ENCODE measurements around the gene PEX5. TPM values are rescaled to one million over a fixed set of nuclear protein-coding genes. Genes with fewer than 3 reads are reported as not detected.
A peak's percentile ranks its signal among the peaks of the same experiment; 100 is the strongest.

PEX5 gene
- total and polyA plus RNA-seq, 8 donors = 34.1 to 59.4 (median 50.3) TPM

DNA sequence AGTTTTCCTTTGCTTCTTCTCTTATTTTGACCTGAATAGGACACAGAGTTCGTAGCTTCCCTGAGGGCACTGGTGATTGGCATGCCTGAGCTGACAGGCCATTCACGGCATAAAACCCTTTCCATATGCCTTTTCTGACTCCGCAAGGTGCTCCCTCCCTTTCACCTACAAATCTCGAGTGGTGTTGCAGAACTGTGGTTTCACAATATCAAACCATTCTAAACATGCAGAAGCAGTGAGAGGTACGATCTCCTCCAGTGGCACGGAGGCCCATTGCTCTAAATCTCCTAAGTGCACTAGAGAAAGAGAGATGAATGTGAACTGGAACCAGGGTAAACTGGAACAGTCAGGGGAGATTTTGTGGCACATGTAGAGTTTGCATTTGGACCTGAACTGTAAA lies 35.4 kb upstream of the PEX5 start:
- TF ChIP-seq, protein P1, sequence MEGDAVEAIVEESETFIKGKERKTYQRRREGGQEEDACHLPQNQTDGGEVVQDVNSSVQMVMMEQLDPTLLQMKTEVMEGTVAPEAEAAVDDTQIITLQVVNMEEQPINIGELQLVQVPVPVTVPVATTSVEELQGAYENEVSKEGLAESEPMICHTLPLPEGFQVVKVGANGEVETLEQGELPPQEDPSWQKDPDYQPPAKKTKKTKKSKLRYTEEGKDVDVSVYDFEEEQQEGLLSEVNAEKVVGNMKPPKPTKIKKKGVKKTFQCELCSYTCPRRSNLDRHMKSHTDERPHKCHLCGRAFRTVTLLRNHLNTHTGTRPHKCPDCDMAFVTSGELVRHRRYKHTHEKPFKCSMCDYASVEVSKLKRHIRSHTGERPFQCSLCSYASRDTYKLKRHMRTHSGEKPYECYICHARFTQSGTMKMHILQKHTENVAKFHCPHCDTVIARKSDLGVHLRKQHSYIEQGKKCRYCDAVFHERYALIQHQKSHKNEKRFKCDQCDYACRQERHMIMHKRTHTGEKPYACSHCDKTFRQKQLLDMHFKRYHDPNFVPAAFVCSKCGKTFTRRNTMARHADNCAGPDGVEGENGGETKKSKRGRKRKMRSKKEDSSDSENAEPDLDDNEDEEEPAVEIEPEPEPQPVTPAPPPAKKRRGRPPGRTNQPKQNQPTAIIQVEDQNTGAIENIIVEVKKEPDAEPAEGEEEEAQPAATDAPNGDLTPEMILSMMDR (IDR thresholded peaks at IDR 0.05) = no peak
- Histone ChIP-seq H3K4me3 (no peak overlapping the region), H3K9me3 (no peaks in the 10 kb centered on the region), H3K4me1 (peaks cover 0 to 9% of the 10 kb centered on the region in 2 donors), H3K27ac (peak overlapping the region; percentile 33), H3K27me3 (no peaks in the 10 kb centered on the region), H3K36me3 (peaks cover 0 to 53% of the 10 kb centered on the region in 2 donors)
- DNase-seq = peak in 1 of 4 donors; percentile 56
- peak; percentile 47 for ATAC-seq
- intact Hi-C loops (cut with DNase I) = no loop called here

DNA sequence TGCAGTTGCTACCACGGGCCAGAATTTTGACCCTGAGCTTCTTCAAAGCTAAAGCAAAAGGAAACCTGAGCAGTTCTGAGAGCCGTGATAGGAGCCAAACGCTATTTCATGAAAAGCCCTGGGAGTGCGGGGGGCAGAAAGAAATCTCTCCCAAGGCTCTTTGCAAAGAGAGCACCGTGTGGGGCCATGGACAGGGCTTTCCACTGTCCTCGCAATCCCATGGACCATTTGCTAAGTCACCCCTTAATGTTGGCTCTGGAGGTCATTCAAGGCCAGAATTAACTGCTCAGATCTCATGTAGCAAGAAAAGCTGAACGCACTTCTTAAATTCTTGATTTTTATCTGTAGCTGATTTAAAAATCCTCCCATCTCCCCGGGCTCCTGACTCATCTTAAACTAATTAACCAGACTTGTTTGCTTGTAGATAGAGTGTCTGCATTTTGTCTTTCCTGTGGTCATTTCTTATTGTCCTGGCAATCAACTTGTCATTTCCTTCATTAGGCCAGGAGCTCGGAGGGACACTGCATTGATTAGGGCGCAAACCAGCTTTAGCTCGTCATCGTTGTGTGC lies 34.5 kb upstream of the PEX5 start:
- Histone ChIP-seq H3K4me3 (no peak overlapping the region), H3K27me3 (no peaks in the 10 kb centered on the region), H3K36me3 (peaks cover 0 to 46% of the 10 kb centered on the region in 2 donors), H3K27ac (peak overlapping the region; percentile 1 to 26), H3K9me3 (no peaks in the 10 kb centered on the region), H3K4me1 (peaks cover 0 to 9% of the 10 kb centered on the region in 2 donors)
- intact Hi-C loops (cut with DNase I) = no loop called here
- no peak for ATAC-seq
- TF ChIP-seq, protein P1 (IDR thresholded peaks at IDR 0.05) = no peak
- no peak for DNase-seq

DNA sequence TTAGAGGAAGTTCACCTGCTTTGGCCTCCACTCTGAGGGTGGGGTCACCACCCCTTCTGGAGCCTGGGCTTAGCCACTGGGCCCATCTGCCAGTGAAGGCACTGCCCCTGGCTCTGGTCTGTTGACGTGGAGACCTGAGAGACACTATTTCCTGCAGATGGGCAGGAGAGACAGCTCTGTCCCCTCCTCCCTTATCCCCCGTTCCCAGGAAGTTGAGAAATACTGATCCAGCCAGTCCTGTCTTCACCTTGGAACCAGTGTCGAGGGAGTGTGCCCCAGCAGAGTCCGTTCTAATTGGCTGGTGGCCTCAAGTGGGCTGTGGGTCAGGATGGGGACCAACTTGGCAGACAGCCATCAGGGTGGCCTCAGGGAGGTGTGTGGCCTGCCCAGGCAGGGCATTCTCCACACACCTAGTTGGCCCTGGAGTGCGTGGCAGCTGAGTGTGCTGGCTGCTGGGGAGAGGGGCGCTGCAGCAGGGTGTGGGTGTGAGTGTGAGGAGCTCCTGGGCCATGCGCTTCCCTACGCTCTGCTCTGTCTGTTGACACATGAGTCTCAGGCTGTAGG lies 33.9 kb upstream of the PEX5 start:
- Histone ChIP-seq H3K36me3 (peaks cover 0 to 40% of the 10 kb centered on the region in 2 donors), H3K4me1 (peaks cover 0 to 7% of the 10 kb centered on the region in 2 donors), H3K27ac (peak overlapping the region; percentile 1 to 33), H3K27me3 (no peaks in the 10 kb centered on the region), H3K9me3 (no peaks in the 10 kb centered on the region), H3K4me3 (peak overlapping the region in 1 of 2 donors; percentile 33)
- intact Hi-C loops (cut with DNase I) = no loop called here
- peak; percentile 85 for ATAC-seq
- DNase-seq = peak; percentile 36 to 87 (median 78)
- TF ChIP-seq, protein P1 (IDR thresholded peaks at IDR 0.05) = no peak

DNA sequence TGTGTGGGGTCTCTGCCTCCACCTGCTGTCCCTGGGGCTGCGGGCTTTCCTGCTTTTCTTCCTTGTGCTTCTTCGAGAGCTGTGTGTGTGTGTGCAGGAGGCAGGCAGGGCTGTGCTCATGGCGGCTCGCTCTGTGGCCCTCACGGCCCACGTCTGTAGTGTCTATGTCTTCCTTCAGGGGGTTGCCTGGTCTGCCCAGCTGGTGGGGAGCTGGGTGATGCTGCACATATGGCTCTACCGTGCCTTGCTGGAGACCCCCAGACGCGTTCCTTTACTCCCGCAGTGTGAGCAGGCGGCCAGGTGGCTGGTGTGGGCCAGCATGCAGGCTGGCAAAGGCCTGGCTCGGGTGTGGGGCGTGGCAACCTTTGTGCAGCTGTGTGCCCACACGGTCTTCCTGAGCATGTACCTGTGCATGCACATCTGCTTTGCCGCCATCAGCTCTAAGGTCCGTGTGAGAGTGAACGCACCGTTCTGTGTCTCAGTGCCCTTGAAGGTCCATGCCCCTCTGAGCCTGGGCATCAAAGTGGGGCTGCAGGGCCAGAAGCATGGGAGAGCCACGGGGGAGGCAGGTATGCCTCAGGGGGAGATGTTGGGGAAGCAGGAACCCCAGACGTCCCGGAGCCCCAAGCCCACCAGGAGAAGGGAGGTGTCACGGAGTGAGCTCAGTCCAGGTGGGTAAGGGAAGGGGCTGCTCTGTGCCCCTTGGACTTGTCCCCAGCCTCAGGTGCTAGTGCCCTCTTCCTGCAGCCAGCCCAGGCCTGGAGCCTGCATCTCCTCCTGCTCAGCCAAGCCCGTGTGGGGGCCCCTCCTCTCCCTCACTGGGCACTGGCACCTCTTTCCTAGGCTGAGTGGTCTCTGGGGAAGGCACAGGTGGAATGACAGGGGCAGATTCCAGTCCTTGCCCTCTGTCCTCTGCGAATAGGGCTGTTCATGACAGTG lies 33.0 kb upstream of the PEX5 start:
- TF ChIP-seq, protein P1 (IDR thresholded peaks at IDR 0.05) = no peak
- ATAC-seq (peak; percentile 11), DNase-seq (no peak)
- peaks cover 0 to 31% of the 10 kb centered on the region in 2 donors for H3K36me3 ChIP-seq
- peaks cover 0 to 4% of the 10 kb centered on the region in 2 donors for H3K4me1 ChIP-seq
- H3K27me3 ChIP-seq = no peaks in the 10 kb centered on the region
- intact Hi-C loops (cut with DNase I) = no loop called here
- no peaks in the 10 kb centered on the region for H3K9me3 ChIP-seq
- H3K4me3 ChIP-seq = peak overlapping the region in 1 of 2 donors; percentile 33
- H3K27ac ChIP-seq = peak overlapping the region in 1 of 2 donors; percentile 1

DNA sequence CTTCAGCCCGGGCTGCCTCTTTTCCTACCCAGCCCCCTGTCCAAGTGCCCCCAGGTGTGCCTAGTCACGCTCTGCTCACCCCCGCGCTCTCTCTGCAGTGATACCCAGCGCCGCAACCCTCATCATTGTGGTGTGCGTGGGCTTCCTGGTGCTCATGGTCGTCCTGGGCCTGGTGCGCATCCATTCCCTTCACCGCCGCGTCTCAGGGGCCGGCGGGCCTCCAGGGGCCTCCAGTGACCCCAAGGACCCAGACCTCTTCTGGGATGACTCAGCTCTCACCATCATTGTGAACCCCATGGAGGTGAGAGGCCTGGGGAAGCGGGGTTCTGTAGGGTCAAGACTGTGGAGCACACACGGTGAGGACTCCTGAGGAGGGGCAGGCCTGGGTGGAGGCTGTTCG lies 32.1 kb upstream of the PEX5 start:
- intact Hi-C loops (cut with DNase I) = no loop called here
- DNase-seq (no peak), ATAC-seq (no peak)
- Histone ChIP-seq H3K4me3 (no peak overlapping the region), H3K9me3 (no peaks in the 10 kb centered on the region), H3K27me3 (peaks cover 0 to 3% of the 10 kb centered on the region in 2 donors), H3K27ac (no peak overlapping the region), H3K36me3 (peaks cover 0 to 26% of the 10 kb centered on the region in 2 donors), H3K4me1 (peaks cover 0 to 4% of the 10 kb centered on the region in 2 donors)
- TF ChIP-seq, protein P1 (IDR thresholded peaks at IDR 0.05) = no peak
